RCC 7860 (cell line): ENCODE results near the gene CDC14A.

Experiments used
- DNase-seq: peaks from one replicate; pipeline ENCODE4 v3.0.0-alpha.2; 2015; ENCODE audit warnings: low spot score
- FAIRE-seq: peaks from 2 replicates; lab custom pipeline; 2012; peaks lifted over from hg19 to GRCh38; lab: Jason Lieb, UNC

Gene CDC14A

DNA sequence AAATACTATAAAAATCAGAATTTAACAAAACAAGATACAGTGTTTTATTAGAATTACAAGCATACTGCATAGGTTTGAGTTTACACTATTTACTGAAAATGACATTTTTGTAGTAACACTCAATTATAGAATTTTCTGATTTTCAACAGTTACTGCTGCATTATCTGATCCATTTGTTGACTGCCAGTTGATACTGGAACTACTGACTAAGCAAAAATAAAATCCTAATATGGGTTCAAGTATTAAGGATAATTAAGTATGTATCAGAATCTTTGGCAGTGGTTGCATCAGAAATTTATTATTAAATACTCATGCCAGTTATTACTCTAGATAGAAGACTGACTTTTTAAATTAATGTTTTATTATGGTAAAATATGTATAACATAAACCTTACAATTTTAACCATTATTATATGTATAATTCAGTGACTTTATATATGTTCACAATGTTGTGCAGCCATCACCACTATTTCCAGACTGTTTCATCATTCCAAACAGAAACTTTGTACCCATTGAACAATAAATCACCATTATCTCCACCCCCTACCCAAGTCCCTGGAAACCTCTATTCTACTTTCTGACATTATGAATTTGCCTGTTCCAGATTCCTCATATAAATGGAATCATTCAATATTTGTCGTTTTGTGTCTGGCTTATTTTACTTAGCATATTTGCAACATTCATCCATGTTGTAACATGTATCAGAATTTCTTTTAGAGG lies 127.5 kb downstream of the CDC14A start:
- FAIRE-seq: no peak
- DNase-seq: no peak

DNA sequence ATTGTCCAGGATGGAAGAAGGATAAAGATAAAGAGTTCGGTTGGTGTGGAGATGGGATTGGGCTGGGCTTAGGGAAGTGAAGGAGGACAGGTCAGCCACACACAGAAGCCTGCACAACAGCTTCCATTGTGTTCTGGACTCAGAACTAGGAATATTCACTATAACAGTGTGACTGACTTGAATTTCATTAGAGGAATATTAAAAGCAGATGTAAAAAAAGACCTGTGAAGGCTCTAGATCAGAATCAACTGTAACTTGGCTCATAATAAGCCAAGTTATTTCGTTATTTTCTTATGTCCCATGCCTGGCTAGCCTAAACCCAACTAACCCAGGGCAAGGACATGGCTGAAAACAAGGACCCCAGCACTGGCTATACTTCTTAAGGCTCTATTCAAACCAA lies 129.0 kb downstream of the CDC14A start:
- DNase-seq (no peak), FAIRE-seq (no peak)

DNA sequence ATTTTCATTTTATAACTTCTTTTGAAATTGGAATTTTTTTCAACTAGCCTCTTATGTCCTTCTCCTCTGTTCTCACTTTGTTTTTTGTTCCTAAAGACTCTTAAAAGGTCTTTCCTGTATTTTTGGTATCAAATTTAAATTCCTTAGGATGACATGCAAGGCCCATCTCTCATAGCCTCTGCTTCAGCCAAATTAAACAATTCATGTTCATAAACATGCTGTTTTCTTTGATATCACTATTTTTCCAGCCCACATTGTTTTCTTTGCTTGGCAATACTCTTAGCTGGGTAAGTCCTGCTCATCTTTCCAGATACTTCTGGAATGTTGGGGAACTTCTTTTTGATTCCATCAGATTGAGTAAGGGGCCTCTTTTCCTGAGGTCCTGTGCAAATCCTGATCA lies 129.9 kb downstream of the CDC14A start:
- no peak for FAIRE-seq
- DNase-seq: no peak

DNA sequence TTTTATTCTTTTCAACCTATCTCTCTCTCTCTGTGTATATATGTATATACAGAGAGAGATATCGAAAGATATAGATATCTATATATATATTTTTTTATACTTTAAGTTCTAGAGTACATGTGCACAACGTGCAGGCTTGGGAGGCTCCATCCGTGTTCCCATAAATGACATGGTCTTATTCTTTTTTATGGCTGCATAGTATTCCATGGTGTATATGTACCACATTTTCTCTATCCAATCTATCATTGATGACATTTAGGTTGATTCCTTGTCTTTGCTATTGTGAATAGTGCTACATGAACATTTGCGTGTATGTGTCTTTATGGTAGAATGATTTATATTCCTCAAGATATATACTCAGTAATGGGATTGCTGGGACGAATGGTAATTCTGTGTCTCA lies 130.4 kb downstream of the CDC14A start:
- no peak for FAIRE-seq

DNA sequence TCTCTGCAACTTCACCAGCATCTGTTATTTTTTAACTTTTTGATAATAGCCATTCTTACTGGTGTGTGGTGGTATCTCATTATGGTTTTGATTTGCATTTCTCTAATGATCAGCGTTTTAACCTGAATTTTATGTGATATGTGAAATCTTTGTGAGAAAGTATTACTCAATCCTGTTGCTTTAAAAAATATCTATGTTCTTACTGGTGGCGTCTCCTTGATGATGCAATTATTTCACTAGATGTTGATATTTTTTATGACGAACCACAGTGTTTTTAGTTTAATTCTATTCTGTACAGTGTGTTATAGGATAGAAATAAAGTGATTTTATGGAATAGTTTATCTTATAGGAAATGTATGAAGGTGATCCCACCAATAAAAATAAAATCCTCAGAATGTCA lies 130.9 kb downstream of the CDC14A start:
- no peak for DNase-seq
- FAIRE-seq: no peak

More for the DNA sequence above, 130.4 kb downstream of the CDC14A start:
- DNase-seq: no peak

DNA sequence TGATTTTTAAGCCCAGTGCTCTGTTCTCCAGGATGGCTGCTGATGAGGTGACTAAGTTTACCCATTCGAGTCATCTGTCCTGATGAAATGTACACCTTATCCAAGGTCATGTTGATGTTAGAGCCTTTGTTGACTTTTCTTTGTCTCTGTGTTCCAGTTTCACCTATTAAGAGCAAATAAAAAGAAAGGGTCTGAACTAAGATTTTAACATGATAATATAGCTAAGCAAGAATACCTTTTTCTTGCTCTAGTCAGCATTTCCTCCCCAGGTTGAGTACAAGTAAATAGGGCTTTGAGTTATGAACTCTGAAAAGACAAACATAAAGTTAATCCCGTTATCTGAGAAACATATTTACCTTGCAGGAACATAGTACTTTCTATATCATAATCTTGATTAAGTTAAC lies 133.6 kb downstream of the CDC14A start:
- FAIRE-seq: no peak

DNA sequence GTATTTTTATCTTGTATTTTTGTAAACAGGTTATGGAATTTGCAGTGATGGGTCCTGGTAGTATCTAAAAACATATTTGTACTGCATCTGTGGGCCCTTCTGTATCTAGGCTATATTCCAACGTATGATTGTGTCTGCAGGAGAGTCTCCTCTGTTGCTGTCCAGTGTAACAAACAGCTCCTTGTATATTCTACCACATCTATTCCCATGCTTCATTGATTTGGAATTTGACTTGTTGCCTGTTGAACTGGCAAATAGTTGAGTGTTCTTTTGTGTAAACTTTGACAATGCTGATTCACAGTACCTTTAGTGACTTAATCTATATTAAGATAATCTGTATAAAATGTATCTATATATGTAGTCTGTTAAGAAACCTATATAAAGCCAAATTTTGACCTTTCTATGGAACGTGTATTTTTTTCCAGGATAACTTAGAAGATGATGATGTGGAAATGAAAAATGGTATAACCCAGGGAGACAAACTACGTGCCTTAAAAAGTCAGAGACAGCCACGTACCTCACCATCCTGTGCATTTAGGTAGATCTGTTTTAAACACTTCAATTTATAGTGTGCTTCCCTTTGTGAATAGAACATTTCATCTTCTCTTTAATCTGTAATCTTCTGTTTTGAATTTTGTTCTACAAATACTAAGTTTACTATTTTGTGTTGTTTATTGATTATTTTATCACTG lies 142.2 kb downstream of the CDC14A start:
- DNase-seq (no peak), FAIRE-seq (no peak)

More for the DNA sequence above, 133.6 kb downstream of the CDC14A start:
- no peak for DNase-seq

DNA sequence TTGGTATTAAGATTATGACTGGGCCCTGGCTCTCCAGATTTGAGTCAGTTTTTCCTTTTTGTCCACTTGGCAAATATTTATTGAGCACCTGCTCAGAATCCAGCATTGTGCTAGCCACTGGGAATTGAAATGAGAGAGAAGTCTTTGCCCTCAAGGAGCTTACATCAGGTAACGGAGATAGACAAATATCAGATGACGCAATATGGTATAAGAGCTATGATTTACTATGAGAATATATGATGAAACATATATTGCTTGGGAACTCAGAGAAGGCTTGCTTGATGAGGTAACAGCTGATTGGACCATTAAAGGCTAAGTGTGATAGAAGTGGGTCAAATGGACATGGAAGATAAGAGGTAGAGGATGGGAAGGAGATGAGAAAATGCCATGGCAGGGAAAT lies 144.6 kb downstream of the CDC14A start:
- FAIRE-seq: no peak
- DNase-seq: no peak

DNA sequence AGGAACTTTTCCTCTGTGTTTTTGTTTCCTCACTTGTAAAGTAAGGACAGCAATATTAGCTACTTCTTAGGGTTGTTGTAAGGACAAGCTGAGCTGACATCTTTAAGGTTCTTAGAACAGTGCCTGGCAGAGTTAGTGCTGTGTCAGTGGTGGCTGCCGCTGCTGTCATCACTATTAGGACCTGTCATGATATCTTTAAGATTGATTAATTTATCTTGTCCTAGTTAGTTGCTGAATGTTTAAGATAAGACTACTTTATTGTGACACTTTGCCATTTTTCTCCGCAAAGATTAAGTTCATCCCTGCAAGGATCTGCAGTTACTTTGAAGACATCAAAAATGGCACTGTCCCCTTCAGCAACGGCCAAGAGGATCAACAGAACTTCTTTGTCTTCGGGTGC lies 145.5 kb downstream of the CDC14A start:
- no peak for FAIRE-seq
- no peak for DNase-seq

DNA sequence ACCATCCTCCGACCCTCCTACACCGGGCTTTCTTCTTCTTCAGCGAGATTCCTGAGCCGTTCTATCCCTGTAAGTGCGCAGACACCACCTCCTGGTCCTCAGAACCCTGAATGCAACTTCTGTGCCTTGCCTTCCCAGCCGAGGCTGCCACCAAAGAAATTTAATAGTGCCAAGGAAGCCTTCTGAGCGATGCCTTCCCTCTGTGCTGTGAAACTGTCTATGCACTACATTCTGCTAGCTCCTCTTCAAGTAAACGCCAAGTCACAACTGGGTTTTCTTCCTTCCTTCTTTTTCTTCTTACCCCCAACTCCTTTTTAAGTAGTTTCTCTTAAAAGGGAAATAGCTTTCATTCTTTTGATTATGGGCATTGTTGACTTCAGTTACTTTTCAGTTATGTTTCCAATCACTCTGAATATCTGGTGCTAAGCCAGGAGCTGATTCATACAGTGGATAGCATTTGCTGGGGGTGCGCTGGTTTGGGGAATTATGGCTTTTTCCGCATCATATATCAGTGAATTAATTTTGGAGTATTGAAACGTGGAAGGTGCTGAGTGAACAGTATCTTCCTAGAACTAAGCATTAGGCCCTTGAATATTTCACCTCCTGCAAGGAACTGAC lies 147.0 kb downstream of the CDC14A start:
- no peak for DNase-seq
- FAIRE-seq: no peak

DNA sequence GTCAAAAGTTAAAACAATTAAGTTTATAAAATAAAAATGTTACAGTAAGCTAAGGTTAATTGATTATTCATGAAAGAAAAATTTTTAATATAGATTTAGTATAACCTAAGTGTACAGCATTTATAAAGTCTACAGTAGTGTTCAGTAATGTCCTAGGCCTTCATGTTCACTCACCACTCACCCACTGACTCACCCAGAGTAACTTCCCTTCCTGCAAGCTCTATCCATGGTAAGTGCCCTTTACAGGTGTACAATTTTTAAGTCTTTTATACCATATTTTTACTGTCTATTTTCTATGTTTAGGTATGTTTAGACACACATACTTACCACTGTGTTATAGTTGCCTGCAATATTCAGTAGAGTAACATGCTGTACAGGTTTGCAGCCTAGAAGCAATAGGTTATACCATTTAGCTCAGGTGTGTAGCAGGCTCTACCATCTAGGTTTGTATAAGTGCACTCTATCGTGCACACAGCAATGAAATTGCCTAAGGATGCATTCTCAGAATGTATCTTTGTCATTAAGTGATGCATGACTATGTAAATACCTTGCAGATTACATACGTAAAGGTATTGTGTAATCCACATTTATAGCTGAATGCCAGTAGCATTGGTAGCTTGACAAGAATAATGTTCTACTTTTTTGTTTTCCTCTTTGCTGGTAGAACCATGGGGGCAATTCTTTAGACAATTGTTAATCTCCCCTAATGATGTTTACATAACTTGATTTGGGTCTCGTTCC lies 149.9 kb downstream of the CDC14A start:
- DNase-seq (no peak), FAIRE-seq (no peak)

DNA sequence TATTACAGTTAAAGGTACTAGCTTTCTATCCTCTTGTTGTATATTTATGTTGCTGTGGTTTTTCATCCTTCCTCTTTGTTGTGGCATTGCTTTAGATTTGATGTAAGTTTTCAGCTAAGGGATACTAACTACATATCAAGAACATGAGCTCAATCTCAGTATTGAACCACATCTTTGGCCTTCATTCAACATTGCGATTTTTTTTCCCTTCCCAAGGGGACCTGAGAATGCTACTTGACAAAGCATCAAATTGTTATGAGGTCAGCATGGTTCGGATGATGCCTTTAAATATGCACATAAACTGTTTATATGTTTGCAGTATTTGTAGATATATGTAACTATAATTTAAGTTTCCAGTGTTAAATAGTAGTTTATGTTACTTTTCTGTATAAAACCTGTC lies 153.9 kb downstream of the CDC14A start:
- FAIRE-seq: no peak
- no peak for DNase-seq

DNA sequence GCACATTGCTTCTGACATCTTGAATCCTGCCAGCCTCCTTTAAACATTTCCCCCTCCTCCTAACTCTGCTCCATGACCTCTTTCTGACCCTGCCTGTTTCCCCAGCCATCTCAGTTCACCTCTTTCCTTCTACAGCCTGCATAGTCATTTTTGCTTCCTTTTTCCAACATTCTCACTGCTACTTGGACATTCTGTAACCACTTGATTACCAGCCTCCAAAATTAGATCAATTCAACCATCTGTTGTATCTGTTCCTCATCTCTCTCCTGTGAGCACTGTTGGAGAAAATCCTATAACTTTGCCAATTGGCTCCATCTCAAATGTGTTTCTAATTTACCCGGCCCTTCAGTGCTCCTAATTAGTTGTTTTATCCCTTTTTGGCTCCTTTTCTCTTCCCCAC lies 158.1 kb downstream of the CDC14A start:
- DNase-seq (no peak), FAIRE-seq (no peak)

DNA sequence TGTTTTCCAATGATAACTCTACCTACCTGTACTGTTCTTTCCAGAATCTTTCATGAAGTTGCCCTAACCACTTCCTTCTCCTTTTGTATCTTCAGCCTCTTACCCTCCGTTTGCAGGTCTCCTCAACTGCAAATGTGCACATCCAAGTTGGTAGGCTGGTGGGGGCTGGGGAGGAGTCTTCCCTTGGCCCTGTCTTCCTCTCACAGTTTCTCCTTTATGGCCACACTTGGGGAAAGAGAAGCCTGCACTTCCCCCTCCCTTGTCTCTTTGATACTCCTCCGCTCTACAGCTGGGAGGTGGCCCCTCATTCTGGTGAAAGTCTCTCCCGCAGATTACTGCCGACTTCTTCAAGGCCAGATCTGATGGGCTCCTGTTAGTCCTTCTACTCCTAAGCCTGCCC lies 158.8 kb downstream of the CDC14A start:
- DNase-seq: no peak

DNA sequence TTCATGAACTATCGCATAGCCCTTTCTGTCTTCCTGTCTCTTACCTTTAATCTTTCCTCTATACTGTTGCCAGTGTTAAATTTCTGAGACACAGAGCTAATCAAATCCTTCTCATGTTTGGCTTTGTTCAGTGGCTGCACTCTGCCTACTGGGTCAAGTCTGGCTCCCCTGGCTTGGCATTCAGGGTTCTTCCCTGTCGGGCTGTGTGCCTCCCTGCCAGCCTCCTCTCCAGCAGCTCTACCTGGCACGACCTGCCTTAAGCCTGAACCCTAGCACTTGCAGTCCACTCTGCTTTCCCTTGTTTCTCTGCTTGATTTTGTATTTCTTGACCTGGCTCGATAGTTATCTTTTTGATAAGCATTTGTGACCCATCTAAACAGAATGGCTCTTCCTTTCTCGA lies 159.5 kb downstream of the CDC14A start:
- DNase-seq (no peak), FAIRE-seq (no peak)

More for the DNA sequence above, 158.8 kb downstream of the CDC14A start:
- no peak for FAIRE-seq

DNA sequence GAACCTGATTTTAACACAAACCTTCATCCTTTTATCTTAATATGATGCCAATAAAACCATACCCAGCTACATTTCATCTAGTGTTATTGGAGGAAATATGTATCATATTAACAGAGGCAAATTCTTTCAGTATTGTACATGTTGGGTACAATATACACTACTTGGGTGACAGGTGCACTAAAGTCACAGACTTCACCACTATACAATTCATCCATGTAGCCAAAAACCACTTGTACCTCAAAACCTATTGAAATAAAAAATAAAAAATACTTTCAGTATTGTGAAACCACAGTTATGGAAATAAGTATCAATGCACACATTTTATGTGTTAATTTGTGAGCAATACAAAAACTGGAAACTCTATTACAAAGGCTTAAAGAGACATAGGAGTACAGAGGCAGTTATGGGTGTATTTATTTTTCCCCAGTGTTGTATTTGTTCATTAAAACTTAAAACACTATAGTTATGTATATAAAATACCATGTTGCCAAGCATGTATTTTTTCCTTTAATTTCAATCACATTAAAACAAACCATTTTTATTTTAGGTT lies 160.6 kb downstream of the CDC14A start:
- DNase-seq (no peak), FAIRE-seq (no peak)

DNA sequence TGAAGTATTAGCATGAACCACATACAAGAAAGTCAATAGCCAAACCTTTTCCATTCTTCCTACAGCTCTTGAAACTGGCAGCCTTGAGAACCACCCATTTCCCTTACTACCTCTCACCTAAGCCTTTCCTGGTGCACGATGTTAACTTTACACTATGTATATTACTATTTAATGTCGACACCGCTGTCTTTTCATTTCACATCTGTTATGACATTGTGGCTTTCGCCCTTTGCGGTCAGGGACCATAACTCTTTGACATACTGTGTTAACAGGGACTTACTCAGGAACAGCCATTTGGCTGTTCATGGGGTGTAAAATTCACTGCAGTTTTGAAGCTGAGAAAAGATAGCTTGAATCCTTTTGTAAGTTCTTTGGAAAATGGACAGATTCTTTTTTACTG lies 164.6 kb downstream of the CDC14A start:
- DNase-seq: no peak
- no peak for FAIRE-seq

DNA sequence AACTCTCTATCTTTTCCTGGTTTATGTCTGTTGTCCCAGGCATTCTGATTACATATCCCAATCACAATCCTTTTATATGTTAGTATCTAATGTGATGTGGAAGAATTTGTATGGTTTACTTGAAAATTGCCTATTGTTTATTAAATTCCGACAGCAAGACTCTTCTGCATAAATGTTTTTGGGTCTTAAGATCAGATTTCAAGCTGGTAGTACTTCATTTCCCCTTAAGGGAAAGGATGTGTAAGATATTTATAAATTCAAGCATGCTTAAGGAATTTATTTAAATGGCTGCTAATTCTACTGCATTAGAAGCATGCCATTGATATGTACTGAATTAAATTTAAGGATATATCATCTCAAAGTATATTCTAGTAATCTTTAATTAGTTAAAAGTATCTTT lies 165.2 kb downstream of the CDC14A start:
- no peak for DNase-seq
- no peak for FAIRE-seq

DNA sequence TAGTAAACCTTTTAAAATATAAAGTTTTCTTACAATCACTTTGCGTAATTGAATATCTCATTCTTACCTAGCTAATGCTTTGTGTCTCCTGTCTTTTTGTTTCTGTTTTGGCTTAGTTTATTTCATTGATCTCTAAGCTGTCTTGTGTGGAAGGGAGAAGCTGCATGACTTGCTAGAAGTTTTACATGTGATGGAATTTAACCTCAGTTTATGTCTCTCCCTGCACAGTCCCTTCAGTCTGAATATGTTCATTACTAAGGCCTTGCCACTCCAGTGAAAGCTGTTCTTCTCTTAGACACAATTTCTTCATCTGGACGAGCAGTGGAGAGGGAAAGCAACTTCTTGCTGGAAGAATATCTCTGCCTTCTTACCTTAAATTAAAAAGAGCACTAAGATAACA lies 165.7 kb downstream of the CDC14A start:
- no peak for FAIRE-seq
- DNase-seq: no peak

DNA sequence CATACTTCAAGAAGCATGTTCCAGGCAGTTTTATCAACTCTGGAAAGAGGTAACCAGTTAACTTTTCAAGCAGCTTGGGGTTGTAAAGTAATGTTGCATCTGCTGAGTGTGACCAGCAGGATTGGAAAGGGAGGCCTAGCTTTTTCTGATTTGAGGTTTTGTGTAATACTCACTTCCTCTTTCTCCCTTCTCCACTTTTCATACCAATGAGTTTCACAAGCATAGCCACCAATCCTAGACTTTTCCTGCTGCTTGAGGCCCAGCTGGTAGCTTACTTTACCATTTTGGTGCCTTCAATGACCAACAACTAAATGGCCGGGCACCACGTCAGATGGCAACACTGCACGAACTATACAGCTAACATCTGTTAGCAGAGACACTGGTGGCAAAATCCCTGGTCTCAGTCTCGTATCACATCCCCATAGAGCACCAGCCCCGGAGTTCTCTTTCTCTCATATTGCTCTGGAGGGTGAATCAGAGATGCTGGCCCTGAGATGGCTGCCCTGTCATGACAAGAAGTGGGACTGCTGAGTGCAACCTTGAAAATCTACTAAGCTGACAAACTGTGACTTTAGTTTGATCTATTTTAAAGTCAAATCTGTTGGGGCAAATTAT lies 170.8 kb downstream of the CDC14A start:
- DNase-seq: no peak
- no peak for FAIRE-seq

DNA sequence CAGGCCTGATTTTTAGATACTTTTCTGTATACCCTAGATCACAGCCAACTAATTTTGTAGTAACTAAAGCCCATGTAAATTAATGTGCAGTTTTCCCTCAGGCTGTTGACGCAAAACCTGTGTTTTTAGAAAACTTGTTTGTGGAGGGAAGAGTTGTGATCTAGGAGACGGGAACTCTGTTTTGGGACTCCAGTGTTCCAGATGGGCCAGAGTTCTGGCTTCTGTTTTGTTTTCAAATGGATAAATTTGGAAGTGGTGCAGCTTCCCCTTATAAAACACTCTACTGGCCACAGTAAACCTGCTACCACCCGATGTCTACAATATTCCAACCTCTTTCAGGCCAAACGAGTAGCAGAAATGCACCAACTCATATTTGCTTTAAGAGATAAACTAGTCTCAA lies 172.0 kb downstream of the CDC14A start:
- FAIRE-seq: no peak
- DNase-seq: no peak
